OCI-LY7 (cell line): Measurements from ENCODE around the gene EYS. TPM values are rescaled to one million over a fixed set of nuclear protein-coding genes. Genes with fewer than 3 reads are reported as not detected.

ENCODE experiments used
- BruUV-seq: library from RNA; stranded (reverse); fragments of 400-500 nt; replicated peaks from 2 replicates; lab custom pipeline; 2021; lab: Mats Ljungman, UMichigan
- CTCF ChIA-PET: fragments of 300-600 bp; sonication (Branson Sonifier 250); formaldehyde crosslinking; loops from one replicate; lab custom pipeline; 2022; ENCODE audit warnings: antibody characterized with exemption; ENCODE audit not compliant: unreplicated experiment; lab: Charles Lee
- POLR2A ChIA-PET: fragments of 300-600 bp; sonication (Branson Sonifier 250); formaldehyde crosslinking; loops from one replicate; lab custom pipeline; 2022; ENCODE audit warnings: antibody characterized with exemption; lab: Charles Lee
- DNase-seq: peaks from one replicate; pipeline ENCODE4 v3.0.0-alpha.2; 2015; ENCODE audit warnings: low spot score
- H2AFZ ChIP-seq: fragments of 200-600 bp; sonication (generic), shearing (Covaris generic); 2 replicates; pipeline ENCODE4 v1.6.1; 2014; ENCODE audit warnings: mild to moderate bottlenecking, antibody characterized with exemption, low read length, moderate library complexity
- H3K27ac ChIP-seq: fragments of 200-600 bp; sonication (generic); 2 replicates; pipeline ENCODE4 v1.5.1; 2014; ENCODE audit warnings: mixed run types, low read depth, mild to moderate bottlenecking, moderate library complexity, low read length, inconsistent platforms; ENCODE audit not compliant: poor library complexity, severe bottlenecking
- H3K36me3 ChIP-seq: fragments of 200-600 bp; sonication (generic); 2 replicates; pipeline ENCODE4 v1.6.1; 2014; ENCODE audit warnings: mild to moderate bottlenecking, antibody characterized with exemption, low read length, moderate library complexity, mixed read lengths; ENCODE audit not compliant: insufficient read depth
- H3K4me1 ChIP-seq: fragments of 200-600 bp; sonication (generic); 2 replicates; pipeline ENCODE4 v1.5.1; 2014; ENCODE audit warnings: mild to moderate bottlenecking, low read length; ENCODE audit not compliant: insufficient read depth, poor library complexity, severe bottlenecking
- H3K4me2 ChIP-seq: fragments of 200-600 bp; sonication (generic); 2 replicates; pipeline ENCODE4 v1.6.1; 2014; ENCODE audit warnings: mild to moderate bottlenecking, low read length
- H3K4me3 ChIP-seq: fragments of 200-600 bp; sonication (generic); 2 replicates; pipeline ENCODE4 v1.5.1; 2014; ENCODE audit warnings: mild to moderate bottlenecking, low read depth, low read length; ENCODE audit not compliant: poor library complexity, severe bottlenecking
- H3K79me2 ChIP-seq: fragments of 200-600 bp; sonication (generic); 2 replicates; pipeline ENCODE4 v1.6.1; 2016; ENCODE audit warnings: low read depth, mild to moderate bottlenecking, low read length, moderate library complexity, mixed read lengths; ENCODE audit not compliant: insufficient read depth
- H3K9me2 ChIP-seq: fragments of 200-600 bp; sonication (generic); 2 replicates; pipeline ENCODE4 v1.6.1; 2016; ENCODE audit warnings: mild to moderate bottlenecking, low read length, mixed read lengths; ENCODE audit not compliant: insufficient read depth
- H3K9me3 ChIP-seq: fragments of 200-600 bp; sonication (generic); 2 replicates; pipeline ENCODE4 v1.6.1; 2014; ENCODE audit warnings: mild to moderate bottlenecking, mixed run types, low read length, mixed read lengths
- H4K20me1 ChIP-seq: fragments of 200-600 bp; sonication (generic); 2 replicates; pipeline ENCODE4 v1.6.1; 2014; ENCODE audit warnings: mild to moderate bottlenecking, antibody characterized with exemption, low read length, moderate library complexity, mixed read lengths; ENCODE audit not compliant: insufficient read depth
- EZH2phosphoT487 ChIP-seq: fragments of 200-600 bp; sonication (generic); IDR thresholded peaks from 2 replicates; pipeline ENCODE4 v1.6.1; 2018; ENCODE audit warnings: low read depth, borderline replicate concordance, mild to moderate bottlenecking, mixed run types, antibody characterized with exemption, low read length, moderate library complexity, mixed read lengths
- intact Hi-C: fragments of 100-400 bp; cut with micrococcal nuclease; formaldehyde crosslinking; loops from one replicate; pipeline ENCODE4 v1.10.0; 2022; ENCODE audit not compliant: unreplicated experiment
- total RNA-seq, 2 experiments: library from RNA; depleted of rRNA in 1 of 2; stranded (reverse); fragments of >200 nt in 1 of 2; shearing (Covaris generic) in 1 of 2; gene quantifications; 2 replicates each; pipeline ENCODE4 v1.2.3, GENCODE V29; 2014 to 2022
- TF ChIP-seq, protein P1 (sequence below): fragments of 200-600 bp; sonication (generic); conservative IDR thresholded peaks from 2 replicates; pipeline ENCODE4 v1.5.1; 2014; ENCODE audit warnings: mild to moderate bottlenecking, antibody characterized with exemption, low read length, moderate library complexity, mixed read lengths

EYS gene
- total RNA-seq, 2 experiments from 2014 or later: not detected

DNA sequence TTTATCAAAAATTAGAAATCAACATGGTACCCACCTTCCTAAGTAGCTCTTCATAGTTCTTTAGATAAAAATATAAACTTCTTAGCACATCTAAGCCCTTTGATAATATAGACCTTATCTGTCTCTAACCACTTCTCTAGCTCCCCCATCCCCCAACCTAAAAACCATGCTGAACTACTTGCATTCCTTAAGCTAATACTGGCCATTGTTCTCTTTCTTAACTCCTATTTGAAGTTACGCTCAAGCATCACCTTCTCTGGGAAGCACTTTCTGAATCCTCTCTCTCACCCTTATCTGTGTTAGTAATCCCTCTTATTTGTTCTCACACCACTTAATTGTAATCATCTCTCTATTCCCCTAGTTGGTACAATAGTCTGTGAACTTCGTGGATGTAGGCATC lies 1918.5 kb downstream of the EYS start:
- no peaks in the 10 kb centered on the region for H3K79me2 ChIP-seq
- no peak overlapping the region for H3K4me2 ChIP-seq
- intact Hi-C loops: no loop called here
- no peak overlapping the region for H2AFZ ChIP-seq
- H3K9me2 ChIP-seq: no peaks in the 10 kb centered on the region
- BruUV-seq: no TSS peak
- H3K27ac ChIP-seq: no peak overlapping the region
- no peaks in the 10 kb centered on the region for H3K4me1 ChIP-seq
- no peak overlapping the region for H3K4me3 ChIP-seq
- no peaks in the 10 kb centered on the region for H3K36me3 ChIP-seq
- H3K9me3 ChIP-seq: no peaks in the 10 kb centered on the region
- TF ChIP-seq, protein P1, sequence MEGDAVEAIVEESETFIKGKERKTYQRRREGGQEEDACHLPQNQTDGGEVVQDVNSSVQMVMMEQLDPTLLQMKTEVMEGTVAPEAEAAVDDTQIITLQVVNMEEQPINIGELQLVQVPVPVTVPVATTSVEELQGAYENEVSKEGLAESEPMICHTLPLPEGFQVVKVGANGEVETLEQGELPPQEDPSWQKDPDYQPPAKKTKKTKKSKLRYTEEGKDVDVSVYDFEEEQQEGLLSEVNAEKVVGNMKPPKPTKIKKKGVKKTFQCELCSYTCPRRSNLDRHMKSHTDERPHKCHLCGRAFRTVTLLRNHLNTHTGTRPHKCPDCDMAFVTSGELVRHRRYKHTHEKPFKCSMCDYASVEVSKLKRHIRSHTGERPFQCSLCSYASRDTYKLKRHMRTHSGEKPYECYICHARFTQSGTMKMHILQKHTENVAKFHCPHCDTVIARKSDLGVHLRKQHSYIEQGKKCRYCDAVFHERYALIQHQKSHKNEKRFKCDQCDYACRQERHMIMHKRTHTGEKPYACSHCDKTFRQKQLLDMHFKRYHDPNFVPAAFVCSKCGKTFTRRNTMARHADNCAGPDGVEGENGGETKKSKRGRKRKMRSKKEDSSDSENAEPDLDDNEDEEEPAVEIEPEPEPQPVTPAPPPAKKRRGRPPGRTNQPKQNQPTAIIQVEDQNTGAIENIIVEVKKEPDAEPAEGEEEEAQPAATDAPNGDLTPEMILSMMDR: no peak
- no peak for TF ChIP-seq EZH2phosphoT487
- H4K20me1 ChIP-seq: no peaks in the 10 kb centered on the region
- ChIA-PET POLR2A (no interaction called here), CTCF (no interaction called here)
- no peak for DNase-seq

DNA sequence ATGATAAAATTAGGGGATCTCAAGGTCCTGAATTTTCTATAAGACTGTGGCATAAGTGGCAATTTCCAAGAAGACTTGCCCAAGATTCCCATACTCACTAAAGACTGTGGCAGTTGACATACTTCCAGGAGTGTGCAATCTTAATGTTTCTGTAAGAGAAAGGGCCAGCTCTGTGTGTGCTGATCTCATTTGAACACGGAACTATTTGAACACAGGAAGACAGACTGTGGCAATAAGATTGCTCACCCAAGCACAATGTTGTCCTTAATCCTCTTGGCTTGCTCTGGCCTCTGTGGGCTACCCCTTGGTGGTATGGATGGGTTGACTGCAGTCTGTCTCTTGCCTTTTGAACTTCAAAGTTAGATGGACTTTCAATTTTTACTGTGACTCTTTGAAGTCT lies 1920.0 kb downstream of the EYS start:
- H4K20me1 ChIP-seq: no peaks in the 10 kb centered on the region
- no peak overlapping the region for H3K27ac ChIP-seq
- H3K4me3 ChIP-seq: no peak overlapping the region
- no peak for TF ChIP-seq EZH2phosphoT487
- TF ChIP-seq, protein P1: no peak
- no TSS peak for BruUV-seq
- no peaks in the 10 kb centered on the region for H3K4me1 ChIP-seq
- CTCF ChIA-PET: no interaction called here
- H3K9me3 ChIP-seq: no peaks in the 10 kb centered on the region
- H3K79me2 ChIP-seq: no peaks in the 10 kb centered on the region
- H3K36me3 ChIP-seq: no peaks in the 10 kb centered on the region
- no peak for DNase-seq
- POLR2A ChIA-PET: interaction anchor here (0.5 to 0.7 kb wide), 2 partner anchors 11 to 301 kb away, joined by 4 to 5 read pairs; no protein-coding TSS in a partner anchor
- no peaks in the 10 kb centered on the region for H3K9me2 ChIP-seq
- no peak overlapping the region for H2AFZ ChIP-seq
- H3K4me2 ChIP-seq: no peak overlapping the region
- intact Hi-C loops: no loop called here

DNA sequence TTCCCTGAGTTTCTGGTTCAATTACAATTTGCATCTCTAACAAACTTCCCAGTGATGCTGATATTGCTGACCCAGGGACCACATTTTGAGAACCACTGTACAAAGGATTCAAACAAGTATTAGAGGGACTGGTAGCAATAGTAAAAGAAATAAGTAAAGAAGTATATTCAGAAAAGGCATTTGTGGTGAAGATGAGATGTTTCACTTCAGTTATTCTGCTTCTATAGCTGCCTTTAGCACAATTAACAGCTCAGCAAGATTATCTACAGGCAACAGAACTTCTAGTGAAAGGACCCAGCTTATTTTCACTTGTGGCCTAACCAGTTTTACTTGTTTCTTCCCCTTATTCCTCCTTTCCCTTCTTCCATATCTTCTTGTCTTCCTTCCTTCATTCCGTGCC lies 1922.0 kb downstream of the EYS start:
- ChIA-PET CTCF (no interaction called here), POLR2A (no interaction called here)
- Histone ChIP-seq H3K79me2 (no peaks in the 10 kb centered on the region), H3K4me3 (no peak overlapping the region), H3K4me2 (no peak overlapping the region), H4K20me1 (no peaks in the 10 kb centered on the region), H3K4me1 (no peaks in the 10 kb centered on the region), H2AFZ (no peak overlapping the region), H3K9me3 (no peaks in the 10 kb centered on the region), H3K36me3 (no peaks in the 10 kb centered on the region), H3K27ac (no peak overlapping the region), H3K9me2 (no peaks in the 10 kb centered on the region)
- BruUV-seq: no TSS peak
- intact Hi-C loops: no loop called here
- no peak for DNase-seq
- no peak for TF ChIP-seq EZH2phosphoT487
- TF ChIP-seq, protein P1: no peak
